Loucy (cell line): ENCODE results near the gene ELMO3.
A peak's percentile ranks its signal among the peaks of the same experiment; 100 is the strongest.

ENCODE experiments used
- H2AFZ ChIP-seq: fragments of 200-600 bp; sonication (generic); 2 replicates; pipeline ENCODE4 v1.6.0; 2016; ENCODE audit warnings: antibody characterized with exemption, mild to moderate bottlenecking, low read length, moderate library complexity
- H3F3A ChIP-seq: fragments of 200-600 bp; 2 replicates; pipeline ENCODE4 v1.6.0; 2016; ENCODE audit warnings: antibody characterized with exemption, low read depth, mild to moderate bottlenecking
- H3K27me3 ChIP-seq: fragments of 200-600 bp; sonication (generic); 2 replicates; pipeline ENCODE4 v1.6.1; 2014; ENCODE audit warnings: low read length, mild to moderate bottlenecking; ENCODE audit not compliant: insufficient read depth, poor library complexity, severe bottlenecking
- H3K36me3 ChIP-seq: fragments of 200-600 bp; sonication (generic); 2 replicates; pipeline ENCODE4 v1.6.1; 2016; ENCODE audit warnings: low read length; ENCODE audit not compliant: insufficient read depth
- H3K4me1 ChIP-seq: fragments of 200-600 bp; sonication (generic); 2 replicates; pipeline ENCODE4 v1.5.1; 2014; ENCODE audit warnings: low read length, mild to moderate bottlenecking; ENCODE audit not compliant: insufficient read depth, poor library complexity, severe bottlenecking
- H3K4me2 ChIP-seq: fragments of 200-600 bp; sonication (generic); 2 replicates; pipeline ENCODE4 v1.6.0; 2014; ENCODE audit warnings: antibody characterized with exemption, low read length, low read depth, mild to moderate bottlenecking; ENCODE audit not compliant: poor library complexity, severe bottlenecking
- H3K4me3 ChIP-seq: fragments of 200-600 bp; sonication (generic); 2 replicates; pipeline ENCODE4 v1.5.1; 2014; ENCODE audit warnings: low read length, mild to moderate bottlenecking, mixed read lengths; ENCODE audit not compliant: poor library complexity, severe bottlenecking
- H3K79me2 ChIP-seq: fragments of 200-600 bp; sonication (generic); 2 replicates; pipeline ENCODE4 v1.6.1; 2014; ENCODE audit warnings: low read length; ENCODE audit not compliant: insufficient read depth
- H3K9ac ChIP-seq: fragments of 200-600 bp; sonication (generic); 2 replicates; pipeline ENCODE4 v1.6.0; 2014; ENCODE audit warnings: mild to moderate bottlenecking, low read depth, low read length, moderate library complexity; ENCODE audit not compliant: poor library complexity, severe bottlenecking
- H3K9me2 ChIP-seq: fragments of 200-600 bp; sonication (generic); replicated peaks from 2 replicates; pipeline ENCODE4 v1.6.1; 2016; ENCODE audit warnings: low read depth, low read length, mixed read lengths
- H3K9me3 ChIP-seq: fragments of 200-600 bp; sonication (generic); 2 replicates; pipeline ENCODE4 v1.6.1; 2014; ENCODE audit warnings: mild to moderate bottlenecking, antibody characterized with exemption, low read length, low read depth; ENCODE audit not compliant: insufficient read depth
- H4K20me1 ChIP-seq: fragments of 200-600 bp; sonication (generic); 2 replicates; pipeline ENCODE4 v1.6.0; 2014; ENCODE audit warnings: antibody characterized with exemption, low read length, mild to moderate bottlenecking; ENCODE audit not compliant: insufficient read depth, poor library complexity, severe bottlenecking
- CTCF ChIP-seq: fragments of 200-600 bp; sonication (generic); conservative IDR thresholded peaks from 2 replicates; pipeline ENCODE4 v1.5.1; 2014; ENCODE audit warnings: mild to moderate bottlenecking, antibody characterized with exemption, low read length
- EZH2phosphoT487 ChIP-seq: fragments of 200-600 bp; IDR thresholded peaks from 2 replicates; pipeline ENCODE4 v1.6.1; 2018; ENCODE audit warnings: antibody characterized with exemption, mild to moderate bottlenecking, moderate library complexity, borderline replicate concordance

The ELMO3 gene

GRCh38 chr16:67193536-67193935 lies 5.4 kb upstream of the ELMO3 start:
- H3K27me3 ChIP-seq = no peaks in the 10 kb centered on the region
- peaks cover 50% of the 10 kb centered on the region for H3K79me2 ChIP-seq
- H3K4me3 ChIP-seq = peak overlapping the region; percentile 98
- H3F3A ChIP-seq = no peaks in the 10 kb centered on the region
- TF ChIP-seq EZH2phosphoT487 (no peak), CTCF (no peak)
- peaks cover 33% of the 10 kb centered on the region; the same call in 1 of the 2 replicates for H3K36me3 ChIP-seq
- no peak overlapping the region for H2AFZ ChIP-seq
- H3K9me3 ChIP-seq = no peaks in the 10 kb centered on the region
- H3K9me2 ChIP-seq = no peaks in the 10 kb centered on the region
- H3K4me2 ChIP-seq = peak overlapping the region; percentile 97
- H4K20me1 ChIP-seq = peaks cover 32% of the 10 kb centered on the region
- peak overlapping the region; percentile 94 for H3K9ac ChIP-seq
- H3K4me1 ChIP-seq = peaks cover 21% of the 10 kb centered on the region

DNA sequence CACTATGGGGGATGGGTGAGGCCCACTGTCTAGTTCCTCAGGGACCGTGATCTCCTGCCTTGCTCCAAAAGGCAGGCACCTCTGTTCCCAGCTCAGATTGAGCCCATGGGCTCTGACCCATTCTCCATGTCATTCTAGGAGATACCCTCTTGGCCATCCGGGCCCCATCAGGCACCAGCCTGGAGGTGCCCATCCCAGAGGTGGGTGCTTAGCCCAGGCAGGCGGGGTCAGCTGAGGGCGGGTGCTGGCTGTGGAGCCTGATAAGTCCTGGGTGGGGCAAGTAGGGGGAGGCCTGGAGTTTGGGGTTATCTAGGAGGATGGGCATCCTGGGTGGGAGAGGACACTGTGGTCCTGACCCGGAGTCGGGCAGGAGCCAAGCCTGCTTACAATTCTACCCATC lies 4.7 kb upstream of the ELMO3 start:
- TF ChIP-seq CTCF (no peak), EZH2phosphoT487 (no peak)
- peaks cover 50% of the 10 kb centered on the region for H3K79me2 ChIP-seq
- no peak overlapping the region for H2AFZ ChIP-seq
- no peaks in the 10 kb centered on the region for H3K9me3 ChIP-seq
- no peaks in the 10 kb centered on the region for H3F3A ChIP-seq
- peaks cover 32% of the 10 kb centered on the region for H4K20me1 ChIP-seq
- peaks cover 21% of the 10 kb centered on the region for H3K4me1 ChIP-seq
- H3K36me3 ChIP-seq = peaks cover 33% of the 10 kb centered on the region; the same call in 1 of the 2 replicates
- H3K4me2 ChIP-seq = peak overlapping the region; percentile 97
- no peaks in the 10 kb centered on the region for H3K9me2 ChIP-seq
- peak overlapping the region; percentile 94 for H3K9ac ChIP-seq
- H3K4me3 ChIP-seq = peak overlapping the region; percentile 98
- no peaks in the 10 kb centered on the region for H3K27me3 ChIP-seq

- Histone ChIP-seq H3K36me3 (peaks cover 44% of the 10 kb centered on the region; the same call in 1 of the 2 replicates), H3K9me2 (no peaks in the 10 kb centered on the region), H3K4me2 (no peak overlapping the region), H3K27me3 (no peaks in the 10 kb centered on the region), H3K9me3 (no peaks in the 10 kb centered on the region), H4K20me1 (peaks cover 32% of the 10 kb centered on the region), H3K79me2 (peaks cover 50% of the 10 kb centered on the region), H3K4me1 (peaks cover 21% of the 10 kb centered on the region), H3K4me3 (no peak overlapping the region), H3F3A (no peaks in the 10 kb centered on the region), H2AFZ (no peak overlapping the region), H3K9ac (no peak overlapping the region)
- no peak for TF ChIP-seq CTCF
- TF ChIP-seq EZH2phosphoT487 = no peak
Observed at GRCh38 chr16:67195676-67196075, 3.3 kb upstream of the ELMO3 start.
